ENCODE measurements around the gene CCP110. TPM values are rescaled to one million over a fixed set of nuclear protein-coding genes. Genes with fewer than 3 reads are reported as not detected.

The CCP110 gene
- total and polyA plus RNA-seq, 2 of the 13 experiments (the other 11 are each of a cell fraction or from before 2014, with no cell fraction given), result 10.0 to 11.1 TPM

- in situ Hi-C loops (cut with HindIII; ENCODE audit: extremely low pct_ligation_motif_present, low pct_unique_long_range_greater_than_20kb) (loop anchor here (25.0 kb wide), 2 partner anchors 729 to 804 kb away; no protein-coding TSS in a partner anchor), intact Hi-C loops (cut with micrococcal nuclease; ENCODE audit: unreplicated experiment) (loop anchor here (1.0 kb wide), 1 partner anchor 303 kb away; no protein-coding TSS in a partner anchor)
- Histone ChIP-seq H3K4me1 (ENCODE audit: insufficient read depth, low read length) (0 out of 2 replicates have a peak, but pooled peaks cover 6% of the 10 kb centered on the region), H2AFZ (ENCODE audit: low read length) (no peak overlapping the region), H3K36me3 (replicated peaks in 1 of 2; ENCODE audit: control insufficient read depth in 1 of 2, insufficient read depth in 2 of 2, low read length in 2 of 2) (no peaks in the 10 kb centered on the region), H3K27ac (ENCODE audit: extremely low read length, insufficient read depth, low read length) (no peak overlapping the region), H3K4me2 (ENCODE audit: low read depth, low read length) (no peak overlapping the region), H4K20me1 (ENCODE audit: insufficient read depth, low read length) (no peaks in the 10 kb centered on the region), H3K4me3 (replicated peaks in 1 of 3; ENCODE audit: insufficient read depth in 1 of 3, low read depth in 2 of 3, low read length in 3 of 3) (no peak overlapping the region), H3K9ac (ENCODE audit: insufficient read depth, low read depth, low read length) (no peak overlapping the region), H3K79me2 (ENCODE audit: insufficient read depth, low read length) (no peaks in the 10 kb centered on the region), H3K27me3 (ENCODE audit: control insufficient read depth in 1 of 2, insufficient read depth in 2 of 2, low read length in 2 of 2) (no peaks in the 10 kb centered on the region), H3K9me3 (ENCODE audit: low read length) (peaks cover 10% of the 10 kb centered on the region)
- BruUV-seq (replicated peaks), result no TSS peak
- CTCF ChIA-PET (ENCODE audit: low intra/inter-chr PET ratio, low total read pairs), result interaction anchor here (0.6 to 2.7 kb wide), 3 partner anchors 17 to 302 kb away, joined by 3 to 17 read pairs (median 5); no protein-coding TSS in a partner anchor
- ATAC-seq, result peak; percentile 98
- FAIRE-seq, result peak; percentile 79
- POLR2A ChIA-PET, result interaction anchor here (0.6 to 1.1 kb wide), 3 partner anchors 12 to 29 kb away, joined by 3 to 7 read pairs (median 3); partner anchors contain the start of gene VPS35L
- WGBS (ENCODE audit: low lambda C conversion rate), result 39% methylated on average over 5 of the region's 5 CpGs
- peak; percentile 77 for DNase-seq (ENCODE audit: low spot score)
- no peak for TF ChIP-seq PBX2 (CRISPR knock-in tag; IDR thresholded peaks at IDR 0.05)
- TF ChIP-seq CTCF (CRISPR knock-in tag; IDR thresholded peaks at IDR 0.05), result peak; percentile 90
- TF ChIP-seq XRCC5 (optimal IDR thresholded peaks at IDR 0.05; ENCODE audit: low read length), result peak; percentile 62
- peak; percentile 36; the same call in 1 of the 2 replicates for TF ChIP-seq TOE1 (CRISPR knock-in tag; IDR thresholded peaks at IDR 0.05)
- 0 out of 2 replicates have a peak, but pooled peaks have one; percentile 9 for TF ChIP-seq DRAP1 (CRISPR knock-in tag; IDR thresholded peaks at IDR 0.05)
- 0 out of 2 replicates have a peak, but pooled peaks have one; percentile 16 for TF ChIP-seq HOMEZ (CRISPR knock-in tag; IDR thresholded peaks at IDR 0.05; ENCODE audit: low read depth)
- 0 out of 2 replicates have a peak, but pooled peaks have one; percentile 13 for TF ChIP-seq PATZ1 (CRISPR knock-in tag; IDR thresholded peaks at IDR 0.05)
- no peak for TF ChIP-seq ZKSCAN8 (CRISPR knock-in tag; IDR thresholded peaks at IDR 0.05; ENCODE audit: borderline replicate concordance)
- peak; percentile 67 for TF ChIP-seq STAG1 (CRISPR knock-in tag; IDR thresholded peaks at IDR 0.05)
- TF ChIP-seq NRL (CRISPR knock-in tag; IDR thresholded peaks at IDR 0.05; ENCODE audit: borderline replicate concordance), result no peak
- TF ChIP-seq MAZ (IDR thresholded peaks at IDR 0.05; ENCODE audit: borderline replicate concordance, low read depth, low read length), result 0 out of 2 replicates have a peak, but pooled peaks have one; percentile 45
- TF ChIP-seq MAZ (CRISPR knock-in tag; IDR thresholded peaks at IDR 0.05; ENCODE audit: low read depth), result no peak
Measured at GRCh38 chr16:19583665-19584300, 60.0 kb downstream of the CCP110 start.
